PC-9 (cell line): ENCODE measurements around the gene SAMD13.

Experiments used
- EZH2 ChIP-seq: fragments of 200-600 bp; sonication (generic); IDR thresholded peaks from 2 replicates; pipeline ENCODE4 v1.8.0; 2017; ENCODE audit warnings: antibody characterized with exemption, low read depth
- TF ChIP-seq, protein P1 (sequence below): fragments of 200-600 bp; sonication (generic); conservative IDR thresholded peaks from 2 replicates; pipeline ENCODE4 v1.6.1; 2017; ENCODE audit warnings: mixed run types, antibody characterized with exemption, mild to moderate bottlenecking, moderate library complexity

DNA sequence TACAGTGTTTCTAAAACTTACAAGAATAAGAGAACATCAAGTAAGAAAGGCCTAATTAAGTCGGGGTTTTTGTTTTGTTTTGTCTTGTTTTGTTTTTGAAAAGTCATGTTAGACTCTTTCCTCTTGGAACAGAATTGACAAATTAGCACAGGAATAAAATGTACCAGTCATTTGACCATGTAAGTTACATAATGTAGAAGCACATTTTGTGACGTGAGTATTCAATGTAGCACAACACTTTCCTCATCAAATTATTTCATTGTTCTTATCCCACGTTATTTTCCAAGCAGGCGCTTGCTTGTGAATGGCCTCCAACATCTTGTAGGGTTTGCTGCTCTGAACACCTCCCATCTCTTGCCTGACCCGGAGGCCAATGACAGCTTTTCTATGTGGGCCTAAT lies 62.1 kb downstream of the SAMD13 start:
- TF ChIP-seq, protein P1, sequence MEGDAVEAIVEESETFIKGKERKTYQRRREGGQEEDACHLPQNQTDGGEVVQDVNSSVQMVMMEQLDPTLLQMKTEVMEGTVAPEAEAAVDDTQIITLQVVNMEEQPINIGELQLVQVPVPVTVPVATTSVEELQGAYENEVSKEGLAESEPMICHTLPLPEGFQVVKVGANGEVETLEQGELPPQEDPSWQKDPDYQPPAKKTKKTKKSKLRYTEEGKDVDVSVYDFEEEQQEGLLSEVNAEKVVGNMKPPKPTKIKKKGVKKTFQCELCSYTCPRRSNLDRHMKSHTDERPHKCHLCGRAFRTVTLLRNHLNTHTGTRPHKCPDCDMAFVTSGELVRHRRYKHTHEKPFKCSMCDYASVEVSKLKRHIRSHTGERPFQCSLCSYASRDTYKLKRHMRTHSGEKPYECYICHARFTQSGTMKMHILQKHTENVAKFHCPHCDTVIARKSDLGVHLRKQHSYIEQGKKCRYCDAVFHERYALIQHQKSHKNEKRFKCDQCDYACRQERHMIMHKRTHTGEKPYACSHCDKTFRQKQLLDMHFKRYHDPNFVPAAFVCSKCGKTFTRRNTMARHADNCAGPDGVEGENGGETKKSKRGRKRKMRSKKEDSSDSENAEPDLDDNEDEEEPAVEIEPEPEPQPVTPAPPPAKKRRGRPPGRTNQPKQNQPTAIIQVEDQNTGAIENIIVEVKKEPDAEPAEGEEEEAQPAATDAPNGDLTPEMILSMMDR, result no peak
- no peak for TF ChIP-seq EZH2
